Stimulated activated CD4-positive, alpha-beta T cell treated with anti-CD3 and anti-CD28 coated beads, TNF-alpha, amount 100 ng/mL, for 4 hours (primary cell): ENCODE measurements around the gene GRM7.

ENCODE experiments used
- DNase-seq, 3 experiments: peaks; one replicate each; pipeline ENCODE4 v3.0.0-alpha.2; 2020; ENCODE audit warnings: low read depth in 3 of 3

The GRM7 gene

GRCh38 chr3:7581831-7582230 is 720.9 kb downstream of the GRM7 start:
- DNase-seq, result no peak

- DNase-seq, result no peak
Measured at GRCh38 chr3:7585052-7585451, 724.1 kb downstream of the GRM7 start.

- no peak for DNase-seq
Measured at GRCh38 chr3:7588236-7588635, 727.3 kb downstream of the GRM7 start.

- no peak for DNase-seq
Measured at GRCh38 chr3:7589526-7589925, 728.6 kb downstream of the GRM7 start.

- DNase-seq, result no peak
Measured at GRCh38 chr3:7602297-7602696, 741.4 kb downstream of the GRM7 start.

- DNase-seq, result no peak
Measured at GRCh38 chr3:7607083-7607482, 746.2 kb downstream of the GRM7 start.

- no peak for DNase-seq
Measured at GRCh38 chr3:7607676-7608075, 746.8 kb downstream of the GRM7 start.

GRCh38 chr3:7610634-7611033 is 749.7 kb downstream of the GRM7 start:
- DNase-seq, result no peak

- no peak for DNase-seq
Measured at GRCh38 chr3:7615043-7615442, 754.1 kb downstream of the GRM7 start.

- no peak for DNase-seq
Measured at GRCh38 chr3:7618606-7619005, 757.7 kb downstream of the GRM7 start.

- no peak for DNase-seq
Measured at GRCh38 chr3:7620401-7620800, 759.5 kb downstream of the GRM7 start.

GRCh38 chr3:7621046-7621630 is 760.2 kb downstream of the GRM7 start:
- no peak for DNase-seq

GRCh38 chr3:7621651-7622050 is 760.7 kb downstream of the GRM7 start:
- no peak for DNase-seq

- no peak for DNase-seq
Measured at GRCh38 chr3:7625021-7625420, 764.1 kb downstream of the GRM7 start.

GRCh38 chr3:7630351-7630911 is 769.5 kb downstream of the GRM7 start:
- no peak for DNase-seq

- DNase-seq, result no peak
Measured at GRCh38 chr3:7630925-7631324, 770.0 kb downstream of the GRM7 start.

- DNase-seq, result no peak
Measured at GRCh38 chr3:7632305-7632704, 771.4 kb downstream of the GRM7 start.

GRCh38 chr3:7637694-7638093 is 776.8 kb downstream of the GRM7 start:
- DNase-seq, result no peak

GRCh38 chr3:7638103-7638502 is 777.2 kb downstream of the GRM7 start:
- no peak for DNase-seq

- DNase-seq, result no peak
Measured at GRCh38 chr3:7640787-7641186, 779.9 kb downstream of the GRM7 start.

GRCh38 chr3:7646851-7647250 is 785.9 kb downstream of the GRM7 start:
- DNase-seq, result no peak

GRCh38 chr3:7650466-7650865 is 789.6 kb downstream of the GRM7 start:
- DNase-seq, result no peak

- no peak for DNase-seq
Measured at GRCh38 chr3:7651274-7651673, 790.4 kb downstream of the GRM7 start.
